Suprapubic skin (tissue), 4 donors: ENCODE results near the gene TVP23C. TPM values are rescaled to one million over a fixed set of nuclear protein-coding genes. Genes with fewer than 3 reads are reported as not detected.

Source experiments
- DNase-seq, 2 donors: peaks; one replicate each; pipeline ENCODE4 v3.0.0-alpha.2; 2019; ENCODE audit warnings: low spot score in 2 of 2
- H3K27ac ChIP-seq: fragments of 200-600 bp; sonication (generic); one replicate; pipeline ENCODE4 v1.5.1; 2019
- H3K27me3 ChIP-seq: fragments of 200-600 bp; sonication (generic); one replicate; pipeline ENCODE4 v1.5.1; 2019
- H3K36me3 ChIP-seq: fragments of 200-600 bp; sonication (generic); one replicate; pipeline ENCODE4 v1.5.1; 2019
- H3K4me1 ChIP-seq: fragments of 200-600 bp; sonication (generic); one replicate; pipeline ENCODE4 v1.5.1; 2019
- H3K4me3 ChIP-seq: fragments of 200-600 bp; sonication (generic); one replicate; pipeline ENCODE4 v1.5.1; 2019; ENCODE audit warnings: mild to moderate bottlenecking
- H3K9me3 ChIP-seq: fragments of 200-600 bp; sonication (generic); one replicate; pipeline ENCODE4 v1.5.1; 2019
- CTCF ChIP-seq, 2 donors: fragments of 200-600 bp in 1 of 2; fragments of 450-650 bp in 1 of 2; sonication (generic) in 1 of 2; IDR thresholded peaks; one replicate each; pipeline ENCODE4 v1.5.1; 2016 to 2019; ENCODE audit warnings: antibody characterized with exemption in 2 of 2, mild to moderate bottlenecking in 1 of 2, moderate library complexity in 1 of 2
- EP300 ChIP-seq: sonication (generic); formaldehyde crosslinking; IDR thresholded peaks from one replicate; pipeline ENCODE4 v1.6.1; 2017; ENCODE audit warnings: antibody characterized with exemption
- POLR2A ChIP-seq, 2 donors: fragments of 450-650 bp; IDR thresholded peaks; one replicate each; pipeline ENCODE4 v1.6.1; 2017; ENCODE audit warnings: antibody characterized with exemption in 2 of 2, mild to moderate bottlenecking in 2 of 2, moderate library complexity in 2 of 2
- POLR2AphosphoS5 ChIP-seq, 3 donors: sonication (generic); formaldehyde crosslinking; IDR thresholded peaks; one replicate each; pipeline ENCODE4 v1.6.1; 2017; ENCODE audit warnings: antibody characterized with exemption in 3 of 3
- WGBS: methylation state at CpG from one replicate; pipeline ENCODE4 v1.1.5; 2018; 5-methylcytosine and 5-hydroxymethylcytosine counted together
- total RNA-seq, 4 donors: library from RNA; depleted of rRNA; stranded (reverse); fragments of >200 nt; gene quantifications; one replicate each; pipeline ENCODE4 v1.1.0, GENCODE V29; 2016

Gene TVP23C
- total RNA-seq, 4 donors from 2014 or later, result 11.4 to 50.5 (median 20.9) TPM

GRCh38 chr17:15496735-15497670 is 66.3 kb downstream of the TVP23C start:
- no peak overlapping the region for H3K4me3 ChIP-seq
- TF ChIP-seq POLR2A (IDR thresholded peaks at IDR 0.05), result no peak
- peaks cover 16% of the 10 kb centered on the region for H3K4me1 ChIP-seq
- WGBS, result 52% methylated on average over 7 of the region's 7 CpGs
- H3K27ac ChIP-seq, result no peak overlapping the region
- H3K27me3 ChIP-seq, result no peaks in the 10 kb centered on the region
- H3K9me3 ChIP-seq, result no peaks in the 10 kb centered on the region
- H3K36me3 ChIP-seq, result no peaks in the 10 kb centered on the region
- no peak for DNase-seq

- H3K27me3 ChIP-seq, result no peaks in the 10 kb centered on the region
- no peaks in the 10 kb centered on the region for H3K36me3 ChIP-seq
- H3K4me3 ChIP-seq, result no peak overlapping the region
- no peak for DNase-seq
- TF ChIP-seq CTCF (IDR thresholded peaks at IDR 0.05) (no peak), EP300 (no peak), POLR2A (IDR thresholded peaks at IDR 0.05) (no peak), POLR2AphosphoS5 (IDR thresholded peaks at IDR 0.05) (no peak)
- peaks cover 19% of the 10 kb centered on the region for H3K4me1 ChIP-seq
- no peaks in the 10 kb centered on the region for H3K9me3 ChIP-seq
- no peak overlapping the region for H3K27ac ChIP-seq
Measured at GRCh38 chr17:15494821-15495220, 68.5 kb downstream of the TVP23C start.

- no peak overlapping the region for H3K27ac ChIP-seq
- H3K4me1 ChIP-seq, result peaks cover 19% of the 10 kb centered on the region
- no peak for DNase-seq
- H3K4me3 ChIP-seq, result no peak overlapping the region
- WGBS, result 37% methylated on average over 1 of the region's 1 CpG
- H3K27me3 ChIP-seq, result no peaks in the 10 kb centered on the region
- H3K9me3 ChIP-seq, result no peaks in the 10 kb centered on the region
- TF ChIP-seq POLR2AphosphoS5 (IDR thresholded peaks at IDR 0.05), result no peak
- TF ChIP-seq CTCF (IDR thresholded peaks at IDR 0.05), result no peak
- no peak for TF ChIP-seq EP300
- TF ChIP-seq POLR2A (IDR thresholded peaks at IDR 0.05), result no peak
- H3K36me3 ChIP-seq, result no peaks in the 10 kb centered on the region
Measured at GRCh38 chr17:15493693-15494035, 69.6 kb downstream of the TVP23C start.

- Histone ChIP-seq H3K36me3 (no peaks in the 10 kb centered on the region), H3K27ac (no peak overlapping the region), H3K9me3 (no peaks in the 10 kb centered on the region), H3K4me3 (no peak overlapping the region), H3K4me1 (peaks cover 18% of the 10 kb centered on the region), H3K27me3 (no peaks in the 10 kb centered on the region)
- WGBS, result 84% methylated on average over 8 of the region's 8 CpGs
- TF ChIP-seq CTCF (IDR thresholded peaks at IDR 0.05) (no peak), POLR2A (IDR thresholded peaks at IDR 0.05) (no peak), EP300 (no peak), POLR2AphosphoS5 (IDR thresholded peaks at IDR 0.05) (no peak)
- DNase-seq, result no peak
Measured at GRCh38 chr17:15492791-15493692, 70.2 kb downstream of the TVP23C start.

GRCh38 chr17:15492186-15492585 is 71.1 kb downstream of the TVP23C start:
- Histone ChIP-seq H3K4me3 (no peak overlapping the region), H3K9me3 (no peaks in the 10 kb centered on the region), H3K4me1 (peaks cover 16% of the 10 kb centered on the region), H3K27me3 (no peaks in the 10 kb centered on the region), H3K36me3 (no peaks in the 10 kb centered on the region), H3K27ac (no peak overlapping the region)
- 93% methylated on average over 4 of the region's 4 CpGs for WGBS
- no peak for DNase-seq
- TF ChIP-seq CTCF (IDR thresholded peaks at IDR 0.05), result no peak
- no peak for TF ChIP-seq POLR2AphosphoS5 (IDR thresholded peaks at IDR 0.05)
- TF ChIP-seq POLR2A (IDR thresholded peaks at IDR 0.05), result no peak
- no peak for TF ChIP-seq EP300
